Measurements from ENCODE around the gene EPB41L4B.

Gene EPB41L4B

DNA sequence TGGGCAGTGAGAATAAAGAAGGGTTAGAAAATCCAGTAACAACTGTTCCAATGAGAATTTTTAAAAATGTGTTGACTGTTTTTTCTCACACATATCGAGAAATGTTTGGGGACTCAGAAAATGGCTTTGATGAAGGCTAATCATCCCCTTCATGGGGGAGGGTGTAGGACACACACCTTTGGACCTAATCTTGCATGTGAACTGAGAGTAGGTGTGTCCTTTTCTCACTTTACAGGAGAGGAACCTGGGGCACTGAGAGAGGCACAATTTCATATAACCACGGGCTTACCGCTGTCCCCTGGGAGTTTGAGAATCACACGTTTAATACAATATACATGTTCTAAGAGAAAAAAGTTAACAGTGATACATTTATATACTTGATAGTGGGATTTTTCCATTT is 171.1 kb downstream of the EPB41L4B start (continued):
- TF ChIP-seq ZNF518A (tag by site-specific recombination; conservative IDR thresholded peaks at IDR 0.05; ENCODE audit: low read depth) (no peak), ZNF561 (tag by site-specific recombination; IDR thresholded peaks at IDR 0.05; ENCODE audit: borderline replicate concordance) (no peak), ZFHX2 (tag by site-specific recombination; conservative IDR thresholded peaks at IDR 0.05) (no peak), ZNF837 (tag by site-specific recombination; IDR thresholded peaks at IDR 0.05) (no peak), KLF8 (tag by site-specific recombination; IDR thresholded peaks at IDR 0.05) (no peak)
- TF ChIP-seq, protein P1, sequence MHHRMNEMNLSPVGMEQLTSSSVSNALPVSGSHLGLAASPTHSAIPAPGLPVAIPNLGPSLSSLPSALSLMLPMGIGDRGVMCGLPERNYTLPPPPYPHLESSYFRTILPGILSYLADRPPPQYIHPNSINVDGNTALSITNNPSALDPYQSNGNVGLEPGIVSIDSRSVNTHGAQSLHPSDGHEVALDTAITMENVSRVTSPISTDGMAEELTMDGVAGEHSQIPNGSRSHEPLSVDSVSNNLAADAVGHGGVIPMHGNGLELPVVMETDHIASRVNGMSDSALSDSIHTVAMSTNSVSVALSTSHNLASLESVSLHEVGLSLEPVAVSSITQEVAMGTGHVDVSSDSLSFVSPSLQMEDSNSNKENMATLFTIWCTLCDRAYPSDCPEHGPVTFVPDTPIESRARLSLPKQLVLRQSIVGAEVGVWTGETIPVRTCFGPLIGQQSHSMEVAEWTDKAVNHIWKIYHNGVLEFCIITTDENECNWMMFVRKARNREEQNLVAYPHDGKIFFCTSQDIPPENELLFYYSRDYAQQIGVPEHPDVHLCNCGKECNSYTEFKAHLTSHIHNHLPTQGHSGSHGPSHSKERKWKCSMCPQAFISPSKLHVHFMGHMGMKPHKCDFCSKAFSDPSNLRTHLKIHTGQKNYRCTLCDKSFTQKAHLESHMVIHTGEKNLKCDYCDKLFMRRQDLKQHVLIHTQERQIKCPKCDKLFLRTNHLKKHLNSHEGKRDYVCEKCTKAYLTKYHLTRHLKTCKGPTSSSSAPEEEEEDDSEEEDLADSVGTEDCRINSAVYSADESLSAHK (tag by site-specific recombination; IDR thresholded peaks at IDR 0.05), result no peak

GRCh38 chr9:109149089-109149488 is 171.8 kb downstream of the EPB41L4B start:
- Histone ChIP-seq H3K4me3 (ENCODE audit: low read depth, low read length) (no peak overlapping the region), H3K27ac (ENCODE audit: extremely low read depth, low read depth, low read length) (no peak overlapping the region), H3K36me3 (ENCODE audit: control insufficient read depth in 2 of 2, insufficient read depth in 1 of 2, low read length in 2 of 2) (no peaks in the 10 kb centered on the region), H3K9me3 (ENCODE audit: control insufficient read depth, insufficient read depth, low read depth, low read length) (no peaks in the 10 kb centered on the region), H3K4me1 (ENCODE audit: control insufficient read depth, insufficient read depth, low read length) (no peaks in the 10 kb centered on the region)
- ChIA-PET POLR2A (no interaction called here), CTCF (interaction anchor here (0.6 to 1.2 kb wide), 2 partner anchors 14 to 1175 kb away, joined by 3 read pairs; no protein-coding TSS in a partner anchor)
- TF ChIP-seq PRDM10 (tag by site-specific recombination; IDR thresholded peaks at IDR 0.05) (no peak), ZNF514 (tag by site-specific recombination; IDR thresholded peaks at IDR 0.05) (no peak), ZFHX2 (tag by site-specific recombination; conservative IDR thresholded peaks at IDR 0.05) (no peak), ZNF501 (tag by site-specific recombination; IDR thresholded peaks at IDR 0.05) (no peak), ZNF404 (tag by site-specific recombination; IDR thresholded peaks at IDR 0.05) (no peak), ZNF776 (tag by site-specific recombination; IDR thresholded peaks at IDR 0.05; ENCODE audit: borderline replicate concordance) (no peak), TRIM28 (IDR thresholded peaks at IDR 0.05; ENCODE audit: borderline replicate concordance, low read length) (no peak), SCRT1 (tag by site-specific recombination; IDR thresholded peaks at IDR 0.05; ENCODE audit: borderline replicate concordance) (no peak)
- TF ChIP-seq, protein P2, sequence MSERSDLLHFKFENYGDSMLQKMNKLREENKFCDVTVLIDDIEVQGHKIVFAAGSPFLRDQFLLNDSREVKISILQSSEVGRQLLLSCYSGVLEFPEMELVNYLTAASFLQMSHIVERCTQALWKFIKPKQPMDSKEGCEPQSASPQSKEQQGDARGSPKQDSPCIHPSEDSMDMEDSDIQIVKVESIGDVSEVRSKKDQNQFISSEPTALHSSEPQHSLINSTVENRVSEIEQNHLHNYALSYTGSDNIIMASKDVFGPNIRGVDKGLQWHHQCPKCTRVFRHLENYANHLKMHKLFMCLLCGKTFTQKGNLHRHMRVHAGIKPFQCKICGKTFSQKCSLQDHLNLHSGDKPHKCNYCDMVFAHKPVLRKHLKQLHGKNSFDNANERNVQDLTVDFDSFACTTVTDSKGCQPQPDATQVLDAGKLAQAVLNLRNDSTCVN (tag by site-specific recombination; optimal IDR thresholded peaks at IDR 0.05), result no peak

Measured in HEK293 (cell line).